H1 (cell line): ENCODE measurements around the gene SLC25A12. TPM values are rescaled to one million over a fixed set of nuclear protein-coding genes. Genes with fewer than 3 reads are reported as not detected.

Experiments
- CTCF ChIA-PET: fragments of 300-600 bp; sonication (Branson Sonifier 250); formaldehyde crosslinking; loops from one replicate; lab custom pipeline; 2021; ENCODE audit not compliant: partially characterized antibody; lab: Charles Lee
- POLR2A ChIA-PET: fragments of 300-600 bp; sonication (Branson Sonifier 250); formaldehyde crosslinking; loops from one replicate; lab custom pipeline; 2021; ENCODE audit warnings: inconsistent platforms; ENCODE audit not compliant: partially characterized antibody; lab: Charles Lee
- DNase-seq, 2 experiments: peaks; one replicate each; pipeline versions ENCODE4 v3.0.0 to v3.0.0-alpha.2; 2010 to 2022; ENCODE audit warnings: low spot score in 2 of 2, low read depth in 1 of 2, mixed read lengths in 1 of 2
- FAIRE-seq: peaks from 2 replicates; lab custom pipeline; 2011; peaks lifted over from hg19 to GRCh38; lab: Jason Lieb, UNC
- H2AFZ ChIP-seq: 2 replicates; pipeline ENCODE4 v1.8.1; 2012; ENCODE audit warnings: low read length, inconsistent platforms
- H2AK5ac ChIP-seq: 2 replicates; pipeline ENCODE4 v1.6.1; 2013; ENCODE audit warnings: low read depth, low read length
- H2BK120ac ChIP-seq: replicated peaks from 2 replicates; pipeline ENCODE3; 2013; ENCODE audit warnings: low read depth, low read length, inconsistent platforms
- H2BK12ac ChIP-seq: 2 replicates; pipeline ENCODE4 v1.6.1; 2013; ENCODE audit warnings: low read depth, low read length
- H2BK15ac ChIP-seq: 2 replicates; pipeline ENCODE4 v1.6.1; 2013; ENCODE audit warnings: low read length
- H2BK20ac ChIP-seq: 2 replicates; pipeline ENCODE4 v1.6.1; 2013; ENCODE audit warnings: low read length
- H2BK5ac ChIP-seq: 2 replicates; pipeline ENCODE4 v1.6.1; 2013; ENCODE audit warnings: low read depth, low read length
- H3K14ac ChIP-seq: 2 replicates; pipeline ENCODE4 v1.6.1; 2013; ENCODE audit warnings: inconsistent platforms; ENCODE audit not compliant: insufficient read length
- H3K18ac ChIP-seq: 2 replicates; pipeline ENCODE4 v1.6.1; 2013; ENCODE audit warnings: low read length; ENCODE audit errors: extremely low read depth
- H3K23ac ChIP-seq: 2 replicates; pipeline ENCODE4 v1.6.1; 2013; ENCODE audit warnings: inconsistent platforms; ENCODE audit not compliant: insufficient read length
- H3K23me2 ChIP-seq: 2 replicates; pipeline ENCODE4 v1.6.1; 2013; ENCODE audit warnings: low read depth, low read length
- H3K27ac ChIP-seq: 2 replicates; pipeline ENCODE4 v1.6.1; 2011; ENCODE audit warnings: low read depth, low read length, inconsistent platforms
- H3K27me3 ChIP-seq, 4 experiments: replicated peaks in 1 of 4; 1 replicate in 1 of 4; 2 replicates in 3 of 4; pipeline versions ENCODE4 v1.6.1 to v1.8.1; 2011 to 2013; ENCODE audit warnings: low read length in 3 of 4, mild to moderate bottlenecking in 3 of 4, inconsistent platforms in 2 of 4, mixed read lengths in 2 of 4, moderate library complexity in 1 of 4; ENCODE audit not compliant: control insufficient read depth in 3 of 4, insufficient read depth in 3 of 4; ENCODE audit errors: extremely low read depth in 1 of 4
- H3K36me3 ChIP-seq, 4 experiments: 2 replicates each; pipeline versions ENCODE4 v1.6.1 to v1.8.1; 2011 to 2013; ENCODE audit warnings: mild to moderate bottlenecking in 4 of 4, low read length in 3 of 4, moderate library complexity in 2 of 4, control low read depth in 1 of 4, inconsistent platforms in 1 of 4; ENCODE audit not compliant: insufficient read depth in 4 of 4, control insufficient read depth in 2 of 4
- H3K4ac ChIP-seq: replicated peaks from 2 replicates; pipeline ENCODE3; 2013; ENCODE audit warnings: low read length, low read depth, mixed read lengths, inconsistent platforms; ENCODE audit not compliant: insufficient read length
- H3K4me1 ChIP-seq, 4 experiments: replicated peaks in 1 of 4; 1 replicate in 1 of 4; 2 replicates in 3 of 4; pipeline versions ENCODE4 v1.6.1 to v1.8.1; 2011 to 2013; ENCODE audit warnings: low read length in 3 of 4, inconsistent platforms in 2 of 4, mixed read lengths in 1 of 4; ENCODE audit not compliant: insufficient read depth in 4 of 4, control insufficient read depth in 3 of 4
- H3K4me2 ChIP-seq, 2 experiments: 2 replicates each; pipeline versions ENCODE4 v1.6.1 to v1.8.1; 2011 to 2013; ENCODE audit warnings: low read depth in 2 of 2, low read length in 2 of 2, control low read depth in 1 of 2, inconsistent platforms in 1 of 2, mild to moderate bottlenecking in 1 of 2; ENCODE audit not compliant: insufficient read depth in 1 of 2
- H3K4me3 ChIP-seq, 4 experiments: fragments of 200-600, 300-600 bp in 1 of 4; sonication (generic), shearing (Covaris generic), sonication (Bioruptor Twin) in 1 of 4; 2 replicates each; pipeline versions ENCODE4 v1.5.1 to v1.8.1; 2011 to 2016; ENCODE audit warnings: low read length in 4 of 4, low read depth in 3 of 4, control low read depth in 2 of 4, inconsistent platforms in 2 of 4, mild to moderate bottlenecking in 2 of 4, mixed read lengths in 1 of 4, moderate library complexity in 1 of 4; ENCODE audit not compliant: insufficient read depth in 2 of 4; ENCODE audit errors: extremely low read depth in 1 of 4
- H3K56ac ChIP-seq: replicated peaks from 2 replicates; pipeline ENCODE3; 2013; ENCODE audit warnings: low read depth, mild to moderate bottlenecking, mixed read lengths, low read length, inconsistent platforms; ENCODE audit not compliant: insufficient read length
- H3K79me1 ChIP-seq: 2 replicates; pipeline ENCODE4 v1.6.1; 2013; ENCODE audit warnings: low read depth, low read length, control low read depth
- H3K79me2 ChIP-seq, 2 experiments: 2 replicates each; pipeline versions ENCODE4 v1.6.1 to v1.8.1; 2012 to 2013; ENCODE audit warnings: low read length in 2 of 2, mild to moderate bottlenecking in 2 of 2, inconsistent platforms in 1 of 2; ENCODE audit not compliant: insufficient read depth in 2 of 2, control insufficient read depth in 1 of 2
- H3K9ac ChIP-seq, 4 experiments: replicated peaks in 1 of 4; 1 replicate in 1 of 4; 2 replicates in 3 of 4; pipeline versions ENCODE4 v1.6.1 to v1.8.1; 2011 to 2013; ENCODE audit warnings: low read depth in 3 of 4, low read length in 3 of 4, control low read depth in 2 of 4, mild to moderate bottlenecking in 2 of 4, moderate library complexity in 2 of 4, inconsistent platforms in 1 of 4; ENCODE audit errors: extremely low read depth in 1 of 4
- H3K9me3 ChIP-seq, 2 experiments: 2 replicates each; pipeline versions ENCODE4 v1.6.1 to v1.8.1; 2012 to 2013; ENCODE audit warnings: mild to moderate bottlenecking in 2 of 2, moderate library complexity in 2 of 2, control low read depth in 1 of 2, inconsistent platforms in 1 of 2, low read depth in 1 of 2, low read length in 1 of 2, mixed read lengths in 1 of 2; ENCODE audit not compliant: insufficient read depth in 2 of 2
- H4K20me1 ChIP-seq, 2 experiments: replicated peaks in 1 of 2; 2 replicates each; pipeline versions ENCODE3 to v1.8.1; 2011 to 2013; ENCODE audit warnings: inconsistent platforms in 2 of 2, low read length in 2 of 2, mild to moderate bottlenecking in 1 of 2; ENCODE audit not compliant: insufficient read depth in 2 of 2, control insufficient read depth in 1 of 2
- H4K5ac ChIP-seq: 2 replicates; pipeline ENCODE4 v1.6.1; 2013; ENCODE audit warnings: low read length, low read depth, mixed read lengths, inconsistent platforms; ENCODE audit not compliant: insufficient read length
- H4K8ac ChIP-seq: 2 replicates; pipeline ENCODE4 v1.8.0; 2013; ENCODE audit warnings: mild to moderate bottlenecking, moderate library complexity, low read length, inconsistent platforms; ENCODE audit not compliant: insufficient read depth; ENCODE audit errors: extremely low read depth
- H4K91ac ChIP-seq: replicated peaks from 2 replicates; pipeline ENCODE3; 2013; ENCODE audit warnings: low read length, mixed read lengths, inconsistent platforms; ENCODE audit not compliant: insufficient read length
- BACH1 ChIP-seq: IDR thresholded peaks from 2 replicates; pipeline ENCODE4 v1.6.1; 2012; ENCODE audit warnings: low read length, improper control_type of control experiment
- CBX5 ChIP-seq: fragments of 300-800, 300-1000 bp; sonication (generic); IDR thresholded peaks from 2 replicates; pipeline ENCODE4 v1.7.1; 2016; ENCODE audit warnings: antibody characterized with exemption, low read length, low read depth
- EZH2 ChIP-seq: fragments of 200-600 bp; sonication (generic); IDR thresholded peaks from 2 replicates; pipeline ENCODE4 v1.7.1; 2012; ENCODE audit warnings: low read depth, mild to moderate bottlenecking, moderate library complexity, low read length, inconsistent platforms; ENCODE audit not compliant: severe bottlenecking
- FOSL1 ChIP-seq: IDR thresholded peaks from 2 replicates; pipeline ENCODE4 v1.6.1; 2011; ENCODE audit warnings: mild to moderate bottlenecking, low read depth, low read length, moderate library complexity; ENCODE audit not compliant: insufficient read depth
- KDM1A ChIP-seq: fragments of 200-600, 300-600 bp; sonication (generic); IDR thresholded peaks from 2 replicates; pipeline ENCODE4 v1.7.1; 2016; ENCODE audit warnings: mild to moderate bottlenecking, low read length, borderline replicate concordance
- KDM5A ChIP-seq: fragments of 200-600 bp; IDR thresholded peaks from 2 replicates; pipeline ENCODE4 v1.7.1; 2012; ENCODE audit warnings: mild to moderate bottlenecking, low read length, inconsistent platforms, mixed read lengths
- PHF8 ChIP-seq: fragments of 200-600 bp; sonication (generic); conservative IDR thresholded peaks from 2 replicates; pipeline ENCODE4 v1.7.1; 2012; ENCODE audit warnings: low read depth, mild to moderate bottlenecking, inconsistent platforms, low read length, moderate library complexity
- POU5F1 ChIP-seq: IDR thresholded peaks from 2 replicates; pipeline ENCODE4 v1.6.1; 2011; ENCODE audit warnings: low read depth, mild to moderate bottlenecking, low read length, moderate library complexity
- SP4 ChIP-seq: IDR thresholded peaks from 2 replicates; pipeline ENCODE4 v1.6.1; 2012; ENCODE audit warnings: low read length, inconsistent platforms
- SUZ12 ChIP-seq: fragments of 200-600 bp; sonication (generic); IDR thresholded peaks from 2 replicates; pipeline ENCODE4 v1.6.1; 2012; ENCODE audit warnings: mild to moderate bottlenecking, inconsistent platforms, low read length, moderate library complexity, mixed read lengths
- TBP ChIP-seq: IDR thresholded peaks from 2 replicates; pipeline ENCODE4 v1.6.1; 2011; ENCODE audit warnings: low read depth, low read length, improper control_type of control experiment
- TCF12 ChIP-seq: IDR thresholded peaks from 2 replicates; pipeline ENCODE4 v1.6.1; 2011; ENCODE audit warnings: low read depth, mild to moderate bottlenecking, low read length
- YY1 ChIP-seq: IDR thresholded peaks from 2 replicates; pipeline ENCODE4 v1.6.1; 2011; ENCODE audit warnings: low read depth, mild to moderate bottlenecking, low read length
- WGBS, 2 experiments: shearing (Covaris generic) in 1 of 2; methylation state at CpG; one replicate each; pipeline versions ENCODE4 v1.1.6 to v1.1.7; 2013 to 2015; ENCODE audit warnings: low lambda C conversion rate in 2 of 2, mixed read lengths in 2 of 2, inconsistent platforms in 1 of 2, low coverage in 1 of 2, missing lambda C conversion rate in 1 of 2; ENCODE audit not compliant: insufficient replicate concordance in 2 of 2, insufficient coverage in 1 of 2, insufficient read length in 1 of 2; ENCODE audit errors: extremely low coverage in 1 of 2, missing lambda C conversion rate in 1 of 2; 5-methylcytosine and 5-hydroxymethylcytosine counted together
- polyA plus RNA-seq, 7 experiments: library from polyadenylated mRNA; depleted of rRNA in 3 of 7; stranded (reverse) in 5 of 7; unstranded in 2 of 7; fragments of >200 nt in 5 of 7; fragments of 200-250 nt in 2 of 7; gene quantifications; 1 replicate in 5 of 7; 2 replicates in 1 of 7; 4 replicates in 1 of 7; pipeline versions ENCODE4 v1.2.1 to v1.2.3, GENCODE V29; 2011 to 2013; ENCODE audit warnings: missing spikeins in 2 of 7, mixed read lengths in 2 of 7
- total RNA-seq: library from RNA; stranded (reverse); fragmentation: NEBNext Ultra II Directional; extraction: Animal tissue kit (Norgen Biotek cat#: 25700); gene quantifications from 2 replicates; pipeline ENCODE4 v1.2.1, GENCODE V29; 2021

SLC25A12 gene
- total and polyA plus RNA-seq, 2 of the 8 experiments (the other 6 are each of a cell fraction or from before 2014, with no cell fraction given), result 7.7 to 10.2 TPM

DNA sequence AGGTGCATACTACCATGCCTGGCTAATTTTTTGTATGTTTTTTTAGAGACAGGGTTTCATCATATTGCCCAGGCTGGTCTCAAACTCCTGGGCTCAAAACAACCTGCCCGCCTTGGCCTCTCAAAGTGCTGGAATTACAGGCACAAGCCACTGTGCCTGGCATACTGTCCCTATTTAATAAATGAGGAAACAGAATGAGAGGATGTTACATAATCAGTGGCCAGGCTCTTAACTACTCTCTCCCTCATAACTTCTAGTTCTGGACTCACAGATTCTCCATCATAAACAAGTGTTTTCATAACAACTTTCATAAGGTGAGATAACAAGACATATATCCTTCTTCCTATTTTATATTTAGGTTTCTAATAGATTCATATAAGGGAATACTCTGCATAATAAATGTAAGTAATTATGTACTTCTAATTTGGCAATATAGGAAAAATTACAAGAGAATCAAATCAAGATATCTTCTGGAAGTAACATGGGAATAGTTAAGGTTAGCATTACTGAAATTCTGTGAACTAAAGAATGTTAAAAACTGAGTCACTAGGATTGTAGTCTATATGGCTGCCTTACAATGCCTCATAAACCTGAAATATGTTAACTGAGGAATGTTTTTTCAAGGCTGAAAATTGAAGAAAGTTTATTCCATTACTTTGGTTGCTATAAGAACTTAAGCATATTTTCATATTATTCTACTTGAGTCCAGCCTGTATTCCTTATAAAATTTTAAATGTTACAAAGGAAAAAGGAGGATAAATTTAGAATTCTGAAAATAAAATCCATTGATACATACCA is 71.3 kb downstream of the SLC25A12 start:
- no peak overlapping the region for H2AFZ ChIP-seq
- WGBS, 2 experiments, result 89% methylated on average over 1 of the region's 1 CpG; no CpG with 5 or more reads in 1 of the 2 experiments
- no peak for TF ChIP-seq BACH1
- TF ChIP-seq FOSL1, result no peak
- no peak for TF ChIP-seq KDM5A
- no peak for TF ChIP-seq YY1
- no peak for TF ChIP-seq TCF12
- no peak for TF ChIP-seq TBP
- no peak for TF ChIP-seq KDM1A
- no peak for TF ChIP-seq SUZ12
- no peak for TF ChIP-seq EZH2
- TF ChIP-seq POU5F1, result no peak
- no peak for TF ChIP-seq CBX5
- TF ChIP-seq SP4, result no peak
- TF ChIP-seq PHF8, result no peak

More for the DNA sequence above, 71.3 kb downstream of the SLC25A12 start:
- H2BK20ac ChIP-seq, result no peak overlapping the region
- H3K4ac ChIP-seq, result no peak overlapping the region
- H4K5ac ChIP-seq, result no peak overlapping the region
- DNase-seq, result no peak
- H3K23me2 ChIP-seq, result no peaks in the 10 kb centered on the region
- no peak overlapping the region for H3K14ac ChIP-seq
- H3K79me2 ChIP-seq, result no peaks in the 10 kb centered on the region
- no peak overlapping the region for H4K91ac ChIP-seq
- no peak overlapping the region for H3K56ac ChIP-seq
- H2BK15ac ChIP-seq, result no peak overlapping the region
- no peaks in the 10 kb centered on the region for H4K20me1 ChIP-seq
- H2BK5ac ChIP-seq, result no peak overlapping the region
- no peak overlapping the region for H3K23ac ChIP-seq
- H3K79me1 ChIP-seq, result no peaks in the 10 kb centered on the region
- H2BK120ac ChIP-seq, result no peak overlapping the region
- no peak overlapping the region for H3K4me2 ChIP-seq
- no peak overlapping the region for H3K18ac ChIP-seq
- H3K27me3 ChIP-seq, result no peaks in the 10 kb centered on the region
- CTCF ChIA-PET, result interaction anchor here (0.6 kb wide), 1 partner anchor 71 kb away, joined by 3 read pairs; no protein-coding TSS in a partner anchor
- H3K36me3 ChIP-seq, result peaks cover 0 to 3% (median 0%) of the 10 kb centered on the region in 4 experiments; a peak in 1 of 8 replicates
- no peaks in the 10 kb centered on the region; a peak in 1 of 4 replicates for H3K9me3 ChIP-seq
- H4K8ac ChIP-seq, result no peak overlapping the region
- H3K9ac ChIP-seq, result no peak overlapping the region
- no peak overlapping the region for H2BK12ac ChIP-seq
- POLR2A ChIA-PET, result no interaction called here
- H3K4me1 ChIP-seq, result no peaks in the 10 kb centered on the region
- no peak for FAIRE-seq
- H2AK5ac ChIP-seq, result no peak overlapping the region
- H3K4me3 ChIP-seq, result no peak overlapping the region
- no peak overlapping the region for H3K27ac ChIP-seq
